ENCODE results near the gene POLR2B. TPM values are rescaled to one million over a fixed set of nuclear protein-coding genes. Genes with fewer than 3 reads are reported as not detected.
"Not testable (repeated sequence)": the region's sequence is repeated elsewhere in the genome, so short reads cannot be mapped to it uniquely, and the experiment has no call there.

The POLR2B gene
- total RNA-seq, 1 donor from 2014 or later = 68.3 TPM

DNA sequence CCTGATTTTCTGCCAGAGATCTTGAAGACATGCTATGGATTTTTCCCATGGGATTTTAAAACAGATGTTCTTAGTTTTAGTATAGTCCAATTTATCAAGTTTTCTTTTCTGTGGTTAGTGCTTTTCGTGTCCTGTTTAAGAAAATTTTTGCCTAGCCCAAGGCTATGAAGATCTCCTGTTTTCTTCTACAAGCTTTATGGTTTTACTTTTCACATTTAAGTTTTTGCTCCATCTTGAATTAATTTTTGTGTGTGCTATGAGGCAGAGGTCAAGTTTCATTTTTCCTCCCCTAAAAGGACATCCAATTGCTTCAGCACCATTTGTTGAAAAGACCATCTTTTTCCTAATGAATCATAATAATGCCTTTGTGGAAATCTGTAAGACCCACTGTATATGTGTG lies 65.6 kb downstream of the POLR2B start:
- DNase-seq = no peak
- intact Hi-C loops (cut with micrococcal nuclease) = loop anchor here (5.0 kb wide), 1 partner anchor 63 kb away; no protein-coding TSS in a partner anchor
- no peak for ATAC-seq

DNA sequence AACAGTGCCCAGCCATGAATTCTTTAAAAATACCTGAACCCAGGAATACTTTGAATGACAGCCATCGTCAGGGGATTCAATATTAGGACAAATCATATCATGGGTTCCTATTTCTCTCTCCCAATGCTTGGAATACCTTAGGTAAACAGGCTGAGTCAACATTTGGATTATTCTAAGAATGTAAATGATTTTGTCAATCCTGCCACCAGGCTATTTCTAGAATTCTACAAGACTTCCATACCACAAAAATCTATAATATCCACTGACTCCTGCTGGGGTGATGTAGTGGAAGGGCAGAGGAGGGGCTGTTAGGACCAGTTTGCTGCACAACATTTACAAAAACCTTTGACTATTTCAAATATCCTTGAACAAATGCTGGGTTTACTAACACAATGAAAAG lies 66.3 kb downstream of the POLR2B start:
- no peak for DNase-seq
- intact Hi-C loops (cut with micrococcal nuclease) = loop anchor here (5.0 kb wide), 1 partner anchor 62 kb away; no protein-coding TSS in a partner anchor
- ATAC-seq = no peak

DNA sequence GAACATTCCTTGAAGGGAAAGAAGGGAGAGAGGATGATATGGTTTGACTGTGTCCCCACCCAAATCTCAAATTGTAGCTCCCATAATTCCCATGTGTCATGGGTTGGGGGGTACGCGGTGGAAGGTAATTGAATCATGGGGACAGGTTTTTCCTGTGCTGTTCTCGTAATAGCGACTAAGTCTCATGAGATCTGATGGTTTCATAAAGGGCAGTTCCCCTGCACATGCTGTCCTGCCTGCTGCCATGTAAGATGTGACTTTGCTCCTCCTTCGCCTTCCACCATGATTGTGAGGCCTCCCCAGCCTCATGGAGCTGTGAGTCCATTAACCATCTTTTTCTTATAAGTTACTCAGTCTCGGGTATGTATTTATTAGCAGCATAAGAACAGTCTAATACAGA lies 68.3 kb downstream of the POLR2B start:
- DNase-seq; intact Hi-C loops (cut with micrococcal nuclease): not testable (repeated sequence)

DNA sequence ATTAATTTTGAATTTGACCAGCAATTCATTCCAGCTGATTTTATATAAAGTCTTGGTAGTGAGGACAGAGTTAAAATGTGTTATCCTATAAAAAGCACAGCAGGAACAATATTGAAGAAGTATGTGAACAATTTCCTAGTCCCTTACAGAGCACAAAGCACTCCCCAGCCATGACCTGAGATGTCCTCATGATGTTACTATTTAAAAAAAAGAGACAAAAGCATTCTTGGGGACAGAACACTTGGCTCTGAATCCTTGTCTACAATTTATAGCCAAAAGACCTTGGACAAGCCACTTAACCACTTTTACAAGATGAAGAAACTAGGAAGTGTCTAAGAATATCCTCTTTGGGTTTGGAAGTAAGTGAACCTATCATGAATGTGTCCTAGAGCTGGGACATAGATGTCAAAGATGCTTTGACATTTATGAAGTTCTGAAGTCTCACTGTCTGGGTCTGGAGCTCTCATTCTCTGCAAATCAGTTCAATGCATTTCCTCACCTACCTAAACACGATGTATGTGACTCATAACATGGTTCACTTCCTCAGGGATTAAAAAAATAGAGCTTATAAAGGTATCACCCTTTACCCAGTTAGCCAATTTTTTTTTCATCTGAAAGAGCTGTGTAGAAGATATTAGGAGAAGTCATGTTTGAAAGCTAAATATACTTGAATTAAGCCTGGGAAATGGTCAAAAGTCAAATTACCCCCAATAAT lies 70.1 kb downstream of the POLR2B start:
- DNase-seq = no peak
- ATAC-seq = peak; percentile 62
- intact Hi-C loops (cut with micrococcal nuclease) = no loop called here

More for the DNA sequence above, 68.3 kb downstream of the POLR2B start:
- ATAC-seq = not testable (repeated sequence)

DNA sequence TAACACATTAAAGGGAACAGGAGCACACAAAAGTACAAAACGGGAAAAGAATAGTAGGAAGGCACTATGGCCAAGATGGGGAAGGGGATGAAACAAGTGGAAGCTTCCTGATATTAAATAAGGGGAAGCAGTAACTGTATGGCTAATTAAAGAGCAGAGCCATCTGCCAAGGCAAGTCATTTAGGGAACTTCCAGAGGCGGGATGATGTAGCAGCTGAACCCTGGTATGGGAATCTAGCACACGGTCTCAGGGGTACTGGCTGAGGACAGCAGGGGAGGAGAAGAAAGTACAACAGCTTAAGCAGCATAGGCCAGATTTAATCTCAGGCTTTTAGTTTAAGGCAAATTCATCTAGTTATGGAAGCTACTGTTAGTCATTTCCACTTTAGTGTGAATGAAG lies 72.4 kb downstream of the POLR2B start:
- intact Hi-C loops (cut with micrococcal nuclease) = no loop called here
- peak; percentile 60 for ATAC-seq
- DNase-seq = no peak

DNA sequence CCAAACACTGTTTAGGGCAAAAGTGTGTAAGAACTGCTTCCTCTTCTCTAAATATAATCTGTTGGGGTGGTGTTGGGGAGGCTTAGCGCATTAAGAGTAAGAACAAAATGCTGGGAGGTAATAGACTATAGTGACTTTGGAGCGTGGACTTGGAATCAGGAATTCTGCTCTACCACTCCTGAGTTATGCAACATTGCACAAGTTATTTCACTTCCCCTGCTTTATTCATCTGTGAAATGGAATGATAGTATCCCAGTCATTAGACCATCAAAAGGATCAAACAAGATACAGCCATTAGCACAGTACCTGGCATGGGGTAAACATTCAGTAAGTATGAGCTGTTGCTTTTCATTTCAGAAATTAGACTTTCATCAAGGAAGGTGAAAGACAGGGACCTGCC lies 72.8 kb downstream of the POLR2B start:
- DNase-seq = no peak
- intact Hi-C loops (cut with micrococcal nuclease) = no loop called here
- no peak for ATAC-seq

DNA sequence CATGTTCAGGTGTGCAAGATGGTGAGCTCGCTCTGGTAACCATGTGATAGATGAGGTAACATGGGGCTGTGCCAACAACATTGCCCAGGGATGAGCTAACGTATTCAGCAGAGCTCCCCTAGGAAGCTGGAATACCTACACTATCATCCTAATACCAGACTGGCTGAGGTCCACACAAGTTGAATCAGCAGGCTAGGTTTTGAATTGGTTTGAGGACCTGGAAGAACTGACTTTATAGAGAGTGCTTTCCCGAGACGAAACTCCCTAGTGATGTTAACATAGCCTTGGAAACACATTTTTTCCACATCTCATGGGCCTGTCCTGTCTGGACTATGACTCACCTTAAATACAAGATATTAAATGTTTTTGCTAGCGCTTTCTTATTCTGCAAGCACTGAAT lies 74.8 kb downstream of the POLR2B start:
- DNase-seq = no peak
- intact Hi-C loops (cut with micrococcal nuclease) = no loop called here
- no peak for ATAC-seq

DNA sequence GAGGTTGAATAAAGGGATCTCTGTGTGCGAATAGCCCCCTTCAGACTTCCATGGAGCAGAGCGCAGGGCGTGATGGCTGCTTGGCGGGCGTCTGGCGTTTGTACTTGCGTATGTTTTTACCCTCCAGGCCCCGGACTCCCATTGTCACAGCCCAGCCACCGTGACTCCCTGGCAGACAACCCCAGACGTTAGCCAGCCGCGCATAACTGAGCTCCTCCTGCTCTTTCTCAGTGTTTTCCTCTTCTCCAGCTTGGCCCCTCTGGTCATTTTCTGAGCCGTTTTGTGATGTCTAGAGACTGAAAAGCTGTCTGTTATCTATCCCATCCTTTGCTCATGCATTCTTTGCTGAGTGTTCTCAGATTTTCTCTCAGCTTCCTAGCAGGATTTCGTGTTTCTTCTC lies 77.2 kb downstream of the POLR2B start:
- peak; percentile 44 for ATAC-seq
- peak; percentile 62 for DNase-seq
- intact Hi-C loops (cut with micrococcal nuclease) = no loop called here

DNA sequence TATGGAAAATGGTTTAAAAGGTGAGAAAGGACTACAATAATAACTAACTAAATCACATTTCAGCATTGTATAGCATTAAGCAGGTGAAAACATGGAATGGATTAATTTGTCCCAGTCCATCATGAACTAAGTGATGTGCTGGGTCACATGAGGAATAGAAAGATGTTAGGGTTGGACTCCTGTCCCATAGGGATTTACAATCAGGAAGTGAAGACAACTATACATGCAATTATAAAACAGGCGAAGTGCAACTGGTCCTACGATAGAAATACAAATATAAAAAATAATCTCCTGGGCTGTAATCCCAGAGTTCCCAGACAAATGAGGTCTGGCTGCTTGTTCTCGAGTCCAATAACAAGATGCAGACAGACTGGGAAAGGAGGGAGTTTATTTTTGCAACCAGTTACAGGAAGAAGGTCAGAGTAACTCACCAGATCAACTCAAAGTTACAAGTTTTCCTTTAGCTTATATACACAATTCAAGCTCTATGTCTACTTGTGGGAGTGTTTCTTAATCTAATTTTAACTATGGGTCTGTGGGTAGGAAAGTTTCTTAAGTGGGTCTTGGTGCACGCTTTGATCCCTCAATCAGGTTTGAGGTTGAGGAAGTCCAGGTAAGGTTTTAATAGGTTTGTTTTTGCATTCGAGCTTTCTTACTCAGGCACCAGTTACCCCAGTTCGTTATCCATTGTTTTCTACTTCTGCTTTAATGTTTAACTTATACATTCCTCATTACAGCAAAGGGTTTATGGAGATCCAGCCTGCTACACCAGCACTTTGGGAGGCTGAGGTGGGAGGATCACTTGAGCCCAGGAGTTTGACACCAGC lies 81.4 kb downstream of the POLR2B start:
- ATAC-seq = no peak

DNA sequence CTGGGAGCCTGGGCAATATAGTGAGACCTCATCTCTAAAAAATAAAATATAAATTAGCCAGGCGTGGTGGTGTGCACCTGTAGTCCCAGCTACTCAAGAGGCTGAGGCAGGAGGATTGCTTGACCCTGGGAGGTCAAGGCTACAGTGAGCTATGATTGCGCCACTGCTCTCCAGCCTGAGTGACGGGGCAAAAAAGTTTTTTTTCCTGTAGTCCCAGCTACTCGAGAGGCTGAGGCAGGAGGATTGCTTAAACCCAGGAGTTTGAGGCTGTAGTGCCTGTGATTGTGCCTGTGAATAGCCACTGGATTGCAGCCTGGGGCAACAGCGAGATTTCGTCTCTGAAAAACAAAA lies 82.0 kb downstream of the POLR2B start:
- ATAC-seq; DNase-seq; intact Hi-C loops (cut with micrococcal nuclease): not testable (repeated sequence)

More for the DNA sequence above, 81.4 kb downstream of the POLR2B start:
- intact Hi-C loops (cut with micrococcal nuclease) = no loop called here
- no peak for DNase-seq

DNA sequence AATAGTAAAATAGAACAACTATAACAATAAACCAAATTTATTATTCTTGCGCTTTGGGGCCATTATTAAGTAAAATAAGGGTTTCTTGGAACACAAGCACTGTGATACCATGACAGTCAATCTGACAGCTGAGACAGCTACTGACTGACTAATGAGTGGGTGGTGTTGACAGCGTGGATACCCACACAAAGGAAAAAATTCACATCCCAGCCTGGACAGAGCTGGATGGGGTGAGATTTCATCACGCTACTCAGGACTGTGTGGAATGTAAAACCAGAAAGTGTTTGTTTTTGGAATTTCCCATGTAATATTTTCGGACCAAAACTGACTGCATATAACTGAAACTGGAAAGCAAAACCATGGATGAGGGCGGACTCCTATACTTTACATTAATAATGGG lies 82.7 kb downstream of the POLR2B start:
- no peak for ATAC-seq
- intact Hi-C loops (cut with micrococcal nuclease) = no loop called here
- no peak for DNase-seq

DNA sequence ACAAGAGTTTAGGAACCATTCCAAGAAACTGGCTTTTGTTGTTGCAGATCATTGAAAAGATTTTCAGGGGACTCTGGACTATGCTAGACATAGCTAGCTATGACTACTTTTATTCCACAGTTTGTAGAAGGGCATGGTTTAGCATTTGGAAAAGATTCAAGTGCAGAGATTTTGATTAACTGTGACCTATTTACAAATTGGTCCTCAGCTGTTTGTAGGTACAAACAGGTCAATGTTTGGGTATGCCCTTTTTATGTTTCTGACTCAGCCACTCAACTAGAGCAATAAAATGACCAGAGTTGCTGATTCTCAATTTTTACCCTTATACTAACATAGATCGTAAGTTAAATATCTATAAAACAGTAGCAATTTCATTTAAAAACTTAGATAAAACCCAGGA lies 84.8 kb downstream of the POLR2B start:
- no peak for ATAC-seq
- DNase-seq = no peak
- intact Hi-C loops (cut with micrococcal nuclease) = no loop called here

DNA sequence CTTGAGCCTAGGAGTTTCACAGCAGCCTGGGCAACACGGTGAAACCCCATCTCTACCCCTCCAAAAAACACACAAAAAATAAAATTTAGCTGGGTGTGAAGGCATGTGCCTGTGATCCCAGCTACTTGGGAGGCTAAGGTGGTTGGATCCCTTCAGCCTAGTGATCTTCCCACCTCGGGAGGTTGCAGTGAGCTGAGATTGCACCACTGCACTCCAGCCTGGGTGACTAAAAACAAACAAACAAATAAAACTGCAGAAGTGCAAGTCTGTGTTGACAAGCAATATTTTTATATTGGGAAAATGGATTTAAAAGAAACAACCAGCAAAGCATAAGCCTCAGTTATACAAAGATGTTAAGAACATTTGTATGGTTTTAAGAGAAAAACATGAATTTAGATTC lies 85.4 kb downstream of the POLR2B start:
- ATAC-seq (no peak), DNase-seq (no peak)
- intact Hi-C loops (cut with micrococcal nuclease) = no loop called here

DNA sequence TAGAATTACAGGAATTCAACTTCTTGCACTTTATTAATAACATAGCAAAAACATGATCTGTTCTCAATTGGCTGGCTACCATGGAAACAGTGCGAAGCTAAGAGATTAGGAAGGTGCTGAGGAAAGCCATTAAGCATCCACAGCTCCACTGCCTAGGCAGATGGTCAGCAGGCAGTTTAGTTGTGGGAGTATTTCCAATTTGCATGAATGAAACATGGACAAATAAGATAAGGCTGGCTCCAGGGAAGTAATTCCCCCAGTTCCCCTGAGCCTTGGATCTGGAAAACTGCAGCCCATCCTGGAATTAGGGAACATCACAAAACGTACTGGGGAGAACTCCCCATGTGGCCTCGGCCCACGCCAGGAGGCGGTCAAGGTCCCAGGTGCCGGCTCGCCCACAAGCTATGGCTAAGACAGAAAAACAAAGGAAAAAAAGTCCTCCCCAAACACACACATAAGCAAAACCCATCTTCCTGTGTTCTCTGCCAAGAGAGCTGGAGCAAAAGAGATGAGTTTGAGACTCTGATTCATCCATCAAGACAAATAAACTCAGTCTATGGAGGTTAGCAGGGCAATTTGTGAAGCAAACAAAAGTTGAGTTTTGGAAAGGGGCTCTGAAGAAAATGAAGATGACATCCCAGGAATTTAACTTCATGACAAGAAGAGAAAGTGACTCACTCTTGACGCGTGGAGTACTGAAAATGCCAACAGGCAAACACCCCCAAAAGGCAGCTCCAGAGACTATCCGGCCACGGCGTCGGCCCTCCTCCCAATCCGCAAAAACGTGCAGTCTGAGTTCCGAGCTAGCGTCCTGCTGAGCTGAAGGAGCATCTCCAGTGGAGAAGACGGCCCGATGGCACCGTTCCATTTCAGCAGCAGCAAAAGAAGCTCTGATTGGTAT lies 86.4 kb downstream of the POLR2B start:
- peak; percentile 82 for DNase-seq
- peak; percentile 87 for ATAC-seq
- intact Hi-C loops (cut with micrococcal nuclease) = no loop called here

DNA sequence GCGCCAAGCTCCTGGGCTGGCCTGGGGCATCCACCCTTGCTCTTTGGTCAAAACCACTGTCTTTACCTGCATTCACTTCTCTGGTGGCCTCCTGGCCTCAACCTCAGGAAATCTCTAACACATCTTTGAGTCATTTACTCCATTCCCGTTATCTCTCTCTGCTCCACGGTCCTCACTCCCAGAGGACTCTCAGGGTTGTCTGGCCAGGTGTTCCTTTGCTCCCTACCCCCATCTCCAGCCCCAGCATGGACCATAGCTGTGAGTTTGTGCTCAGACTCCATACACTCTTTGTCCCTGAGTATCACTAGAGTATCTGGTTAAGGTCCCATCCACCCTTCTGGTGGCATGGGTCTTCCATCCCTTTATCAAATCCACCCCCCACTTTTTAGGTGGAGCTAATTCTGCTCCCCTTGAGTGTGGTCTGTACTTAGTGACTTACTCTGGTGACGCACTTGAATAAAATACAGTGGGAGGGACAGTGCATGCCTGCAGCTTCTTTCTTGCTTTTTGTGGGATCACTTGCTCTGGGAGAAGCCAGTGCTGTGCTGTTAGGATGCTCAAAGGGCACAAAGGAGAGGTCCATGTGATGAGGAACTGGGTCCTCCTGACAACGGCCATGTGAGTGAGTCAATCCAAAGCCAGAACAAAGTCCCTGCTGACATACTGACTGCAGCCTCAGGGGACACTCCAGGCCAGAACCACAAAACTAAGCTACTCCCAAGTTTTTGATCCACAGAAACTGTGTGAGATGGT lies 87.2 kb downstream of the POLR2B start:
- DNase-seq (no peak), ATAC-seq (no peak)
- intact Hi-C loops (cut with micrococcal nuclease) = no loop called here

DNA sequence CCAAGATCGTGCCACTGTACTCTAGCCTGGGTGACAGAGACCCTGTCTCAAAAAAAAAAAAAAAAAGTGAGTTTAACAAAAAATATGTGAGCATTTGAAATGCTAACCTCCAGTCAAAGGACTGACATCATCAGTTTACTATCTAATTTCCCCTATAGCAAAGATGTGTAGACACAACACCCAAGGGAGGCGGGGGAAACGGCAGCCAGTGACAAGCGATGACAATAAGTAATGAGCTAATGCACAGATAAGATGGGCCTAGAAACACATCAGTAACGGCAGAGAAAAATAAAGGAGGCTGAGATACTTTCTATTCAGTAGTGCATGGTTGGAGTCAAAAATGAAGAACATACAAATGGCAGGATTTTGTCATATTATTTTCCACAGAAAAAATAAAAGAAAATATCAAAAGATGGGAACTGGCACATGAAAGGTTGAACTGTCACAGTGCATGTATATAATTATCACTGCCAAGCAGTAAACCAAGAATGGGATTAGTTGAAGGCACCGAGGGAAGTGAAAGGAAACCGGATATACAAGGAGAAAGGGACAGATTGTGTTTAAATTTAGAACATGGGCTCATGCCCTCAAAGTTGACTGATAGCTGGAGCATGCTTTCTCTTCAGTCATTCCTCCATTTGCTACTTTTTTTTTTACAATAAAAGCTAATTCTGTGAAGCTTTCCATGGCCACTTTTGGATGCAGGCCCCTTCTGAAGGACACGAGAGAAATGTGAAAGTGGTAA lies 89.7 kb downstream of the POLR2B start:
- intact Hi-C loops (cut with micrococcal nuclease) = no loop called here
- DNase-seq (no peak), ATAC-seq (no peak)

DNA sequence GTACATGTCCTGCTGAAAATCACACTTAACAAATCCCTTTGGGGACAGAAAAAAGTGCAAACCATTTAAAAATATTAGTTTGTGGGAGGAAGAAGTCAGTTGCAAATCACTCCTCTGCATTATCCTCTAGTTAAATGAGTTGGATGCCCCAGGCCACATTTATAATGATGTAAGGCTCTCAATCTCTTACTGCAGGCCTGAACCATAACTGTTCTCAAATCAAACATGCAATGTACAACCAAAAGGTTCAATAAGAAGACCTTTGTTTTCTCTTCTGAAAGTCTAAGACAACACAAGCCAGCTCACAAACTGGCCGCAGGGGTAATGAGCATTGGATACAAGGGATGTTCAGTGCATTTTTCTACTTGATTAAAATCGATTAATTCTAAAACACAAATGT lies 91.8 kb downstream of the POLR2B start:
- DNase-seq (no peak), ATAC-seq (no peak)
- intact Hi-C loops (cut with micrococcal nuclease) = no loop called here

DNA sequence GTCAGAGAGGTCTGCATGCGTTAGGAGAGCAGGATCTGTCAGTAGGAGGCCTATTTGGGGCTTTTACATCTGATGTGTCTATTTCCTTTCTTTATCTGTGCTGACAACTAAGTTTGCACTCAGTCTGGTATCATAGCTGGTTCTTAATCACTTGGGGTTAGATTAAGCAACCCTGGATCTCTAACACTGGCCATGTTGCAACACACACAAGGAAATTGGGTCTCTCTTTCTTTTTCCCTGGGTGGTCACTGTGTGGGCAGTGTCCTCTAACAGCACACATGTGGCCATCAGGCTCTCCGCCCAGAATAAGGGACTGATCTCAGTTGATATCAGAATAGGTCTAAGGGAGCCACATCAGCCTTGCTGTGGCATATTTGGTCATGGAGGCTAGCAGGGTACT lies 92.6 kb downstream of the POLR2B start:
- intact Hi-C loops (cut with micrococcal nuclease) = no loop called here
- DNase-seq (peak; percentile 54), ATAC-seq (peak; percentile 87)

Measured in left ventricle myocardium superior (tissue), 1 donor.